ENCODE measurements around the gene WBP2.
"Not testable (repeated sequence)": the region's sequence is repeated elsewhere in the genome, so short reads cannot be mapped to it uniquely, and the experiment has no call there.

WBP2 gene

DNA sequence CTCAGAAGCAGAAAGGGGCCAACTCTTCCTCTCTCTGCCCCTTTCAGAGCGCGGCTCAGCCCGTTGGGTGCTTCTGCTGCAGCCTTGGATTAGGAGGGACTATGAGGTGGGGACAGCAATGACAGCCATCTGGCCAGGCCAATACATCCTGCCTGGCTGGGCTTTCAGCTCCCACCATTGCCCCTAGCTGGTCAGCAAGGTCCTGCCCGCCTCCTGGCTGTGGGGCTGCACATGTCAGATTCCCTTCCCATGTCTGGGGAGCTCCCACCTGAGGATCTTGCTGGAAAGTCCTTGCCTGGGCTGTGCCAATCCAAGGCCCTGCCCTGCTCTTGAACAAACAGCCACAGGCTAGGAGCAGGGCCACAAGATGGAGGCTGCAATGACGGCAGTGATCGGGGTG, 33.3 kb upstream of the WBP2 start:
- DNase-seq, result no peak

DNA sequence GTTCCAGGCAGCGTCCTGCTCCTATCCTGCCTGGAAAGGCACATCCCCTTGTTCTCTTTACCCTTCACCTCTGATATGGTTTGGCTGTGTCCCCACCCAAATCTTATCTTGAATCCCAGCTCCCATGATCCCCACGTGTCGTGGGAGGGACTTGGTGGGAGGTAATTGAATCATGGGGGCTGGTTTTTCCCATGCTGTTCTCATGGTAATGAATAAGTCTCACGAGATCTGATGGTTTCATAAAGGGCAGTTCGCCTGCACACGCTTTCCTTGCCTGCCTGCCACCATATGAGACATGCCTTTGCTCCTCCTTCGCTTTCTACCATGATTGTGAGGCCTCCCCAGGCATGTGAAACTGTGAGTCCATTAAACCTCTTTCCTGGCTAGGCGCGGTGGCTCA, 30.7 kb upstream of the WBP2 start:
- not testable (repeated sequence) for DNase-seq

DNA sequence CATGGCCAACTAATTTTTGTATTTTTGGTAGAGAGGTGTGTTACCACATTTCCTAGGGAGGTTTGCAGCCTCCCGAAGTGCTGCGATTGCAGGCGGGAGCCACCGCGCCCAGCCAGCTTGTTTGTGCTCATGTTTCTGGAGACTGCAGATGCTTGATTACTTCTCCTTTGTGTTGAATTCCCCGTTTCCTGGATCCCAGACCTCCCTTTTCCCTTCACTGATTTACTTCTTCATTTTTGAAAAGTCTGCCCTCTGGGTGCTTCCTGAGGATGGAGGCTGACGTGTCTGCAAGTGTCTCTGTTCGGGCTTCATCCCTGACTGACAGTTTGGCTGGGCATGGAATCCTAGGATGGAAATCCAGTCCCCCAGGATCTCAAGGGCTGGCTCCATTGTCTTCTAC, 30.3 kb upstream of the WBP2 start:
- DNase-seq, result no peak

DNA sequence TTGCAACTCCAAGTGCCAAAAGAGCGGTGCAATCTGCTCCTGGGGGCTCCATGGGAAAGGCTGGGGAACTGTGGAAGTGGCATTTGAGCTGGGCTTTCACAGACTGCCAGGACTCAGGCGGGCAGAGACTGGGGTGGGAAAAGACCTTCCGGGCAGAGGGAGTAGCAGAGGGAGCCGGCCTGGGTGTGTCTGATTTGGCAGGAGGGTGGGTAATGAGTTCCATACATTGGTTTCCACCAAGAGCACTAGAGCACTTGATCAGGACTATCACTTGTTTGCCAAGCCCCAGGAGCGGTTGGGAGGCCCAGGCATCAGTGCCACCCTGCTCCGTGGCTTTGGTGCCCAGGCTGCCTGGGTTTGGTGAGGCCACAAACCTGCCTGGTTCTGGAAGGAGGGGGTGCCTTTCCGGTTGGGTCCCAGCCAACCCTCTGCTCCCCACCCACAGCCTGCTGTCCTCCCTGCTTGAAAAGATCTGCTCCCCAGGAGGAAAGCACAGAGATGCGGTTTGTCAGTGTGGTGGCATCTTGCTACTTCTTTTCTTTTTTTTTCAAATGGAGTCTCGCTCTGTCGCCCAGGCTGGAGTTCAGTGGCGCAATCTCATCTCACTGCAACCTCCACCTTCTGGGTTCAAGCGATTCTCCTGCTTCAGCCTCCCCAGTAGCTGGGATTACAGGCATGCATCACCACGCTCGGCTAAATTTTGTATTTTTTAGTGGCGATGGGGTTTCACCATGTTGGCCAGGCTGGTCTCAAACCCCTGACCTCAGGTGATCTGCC, 26.7 kb upstream of the WBP2 start:
- DNase-seq, result no peak

DNA sequence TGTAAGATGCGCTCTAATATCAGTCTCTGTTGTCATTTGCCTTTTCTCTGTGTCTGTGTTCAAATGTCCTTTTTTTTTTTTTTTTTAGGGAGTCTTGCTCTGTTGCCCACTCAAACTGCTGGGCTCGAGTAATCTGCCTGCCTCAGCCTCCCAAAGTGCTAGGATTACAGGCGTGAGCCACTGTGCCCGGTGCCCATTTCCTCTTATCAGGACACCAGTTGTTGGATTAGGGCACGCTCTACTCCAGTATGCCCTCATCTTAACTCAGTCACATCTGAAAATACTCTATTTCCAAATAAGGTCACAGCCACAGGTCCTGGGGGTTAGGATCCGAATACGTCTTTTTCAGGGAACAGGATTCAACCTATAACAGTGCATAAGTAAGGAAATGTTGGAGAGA, 25.1 kb upstream of the WBP2 start:
- no peak for DNase-seq

DNA sequence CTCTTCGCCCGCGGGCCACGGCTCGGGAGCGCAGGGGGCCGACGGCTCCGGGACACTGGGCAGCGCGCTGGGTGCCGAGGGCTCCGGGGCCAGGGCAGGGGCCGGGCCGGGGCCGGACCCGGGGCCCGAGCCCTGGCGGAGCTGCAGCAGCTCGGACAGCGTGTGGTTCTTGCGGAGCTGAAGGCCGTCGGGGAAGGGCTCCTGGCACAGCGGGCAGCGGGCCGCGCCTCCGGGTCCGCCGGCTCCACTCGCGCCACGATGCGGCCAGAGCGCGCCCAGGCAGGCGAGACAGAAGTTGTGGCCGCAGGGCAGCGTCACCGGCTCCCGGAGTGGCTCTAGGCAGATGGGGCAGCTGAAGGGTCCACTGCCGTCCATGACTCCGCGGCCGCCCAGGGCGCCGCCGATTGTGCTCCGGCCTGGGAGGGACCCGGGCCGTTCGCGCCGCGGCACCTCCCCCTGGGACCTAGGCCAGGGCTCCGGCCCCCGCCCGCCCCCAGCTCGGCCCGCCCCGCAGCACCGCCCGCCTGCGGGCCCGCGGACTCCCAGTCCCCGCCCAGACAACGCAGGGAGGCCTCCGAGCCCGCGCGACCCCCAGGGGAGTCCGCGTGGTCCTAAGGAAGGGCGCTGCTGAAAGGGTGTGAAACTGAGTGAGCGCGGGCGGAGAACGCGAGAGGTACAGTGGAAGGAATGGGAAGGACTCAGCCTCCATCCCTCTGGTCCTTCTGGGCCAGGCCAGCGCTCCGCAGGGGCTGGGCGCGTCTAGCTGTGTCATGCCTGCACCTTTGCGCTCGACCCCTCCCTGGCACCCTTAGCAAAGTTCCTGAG, 23.3 kb upstream of the WBP2 start, which contains the start of gene TRIM47:
Gene TRIM47 (minus strand): TSS at position 408 of the 825 bp plus-strand sequence. CDS start 33 bp downstream, at position 375.
- DNase-seq, result peak in 2 of 3 experiments; percentile 67 to 70

DNA sequence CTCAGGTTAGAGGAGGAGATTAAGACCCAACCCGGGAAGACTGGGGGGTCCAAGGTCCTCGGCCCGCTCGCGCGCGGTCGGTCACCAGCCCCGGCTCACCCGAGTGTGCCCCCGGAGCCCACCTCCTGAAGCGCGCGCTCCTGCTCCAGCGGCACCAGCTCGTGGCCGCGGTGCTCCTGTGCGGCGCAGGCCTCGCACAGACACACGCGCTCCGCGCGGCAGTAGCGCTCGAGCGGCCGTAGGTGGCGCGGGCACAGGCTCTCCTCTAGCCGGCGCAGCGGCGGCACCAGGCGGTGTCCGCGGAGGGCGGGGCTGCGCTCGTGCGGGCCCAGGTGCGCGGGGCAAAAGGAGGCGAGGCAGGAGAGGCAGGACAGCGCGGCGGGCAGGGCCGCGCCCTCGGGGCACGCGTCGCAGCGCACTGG, 22.6 kb upstream of the WBP2 start:
- DNase-seq, result peak in 2 of 3 experiments; percentile 77 to 82

DNA sequence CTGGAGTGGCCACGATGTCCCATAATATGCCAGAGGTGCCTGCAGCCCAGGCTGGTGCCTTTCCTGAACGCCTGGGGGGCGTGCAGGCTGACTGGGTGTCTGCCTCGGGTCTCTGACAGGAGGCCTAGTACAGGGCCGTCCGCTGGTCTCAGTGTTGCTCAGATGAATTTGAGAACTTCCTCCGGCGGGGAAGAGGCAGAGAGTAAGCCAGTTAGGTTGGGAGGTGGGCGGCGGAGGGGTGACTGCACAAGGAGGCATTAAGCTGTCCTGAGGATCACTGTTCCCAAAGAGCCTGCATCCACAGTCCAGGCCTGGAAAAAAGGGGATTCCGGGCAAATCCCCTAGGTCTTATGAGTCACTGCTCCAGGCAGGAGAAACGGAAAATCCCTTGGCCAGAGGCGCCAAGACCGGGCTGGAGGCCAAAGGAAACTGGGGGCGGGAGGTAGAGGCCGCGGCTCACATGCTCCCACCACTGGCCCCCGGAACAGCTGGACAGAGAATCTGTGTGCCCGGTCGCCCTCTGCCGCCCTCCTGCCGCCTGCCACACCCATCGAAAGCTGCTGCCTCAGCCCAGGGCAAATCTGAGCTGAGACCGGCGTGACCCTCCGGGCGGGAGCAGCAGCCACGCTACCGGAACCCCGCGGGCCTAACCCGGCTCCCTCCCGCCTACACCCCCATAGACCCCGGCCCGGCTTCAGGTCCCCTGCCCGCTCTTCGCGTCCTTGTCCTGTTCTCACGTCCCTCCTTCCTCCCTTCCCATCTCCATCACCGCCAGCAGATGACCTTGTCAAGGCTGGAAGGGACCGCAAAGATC, 22.0 kb upstream of the WBP2 start:
- peak in 2 of 3 experiments; percentile 52 to 70 for DNase-seq

DNA sequence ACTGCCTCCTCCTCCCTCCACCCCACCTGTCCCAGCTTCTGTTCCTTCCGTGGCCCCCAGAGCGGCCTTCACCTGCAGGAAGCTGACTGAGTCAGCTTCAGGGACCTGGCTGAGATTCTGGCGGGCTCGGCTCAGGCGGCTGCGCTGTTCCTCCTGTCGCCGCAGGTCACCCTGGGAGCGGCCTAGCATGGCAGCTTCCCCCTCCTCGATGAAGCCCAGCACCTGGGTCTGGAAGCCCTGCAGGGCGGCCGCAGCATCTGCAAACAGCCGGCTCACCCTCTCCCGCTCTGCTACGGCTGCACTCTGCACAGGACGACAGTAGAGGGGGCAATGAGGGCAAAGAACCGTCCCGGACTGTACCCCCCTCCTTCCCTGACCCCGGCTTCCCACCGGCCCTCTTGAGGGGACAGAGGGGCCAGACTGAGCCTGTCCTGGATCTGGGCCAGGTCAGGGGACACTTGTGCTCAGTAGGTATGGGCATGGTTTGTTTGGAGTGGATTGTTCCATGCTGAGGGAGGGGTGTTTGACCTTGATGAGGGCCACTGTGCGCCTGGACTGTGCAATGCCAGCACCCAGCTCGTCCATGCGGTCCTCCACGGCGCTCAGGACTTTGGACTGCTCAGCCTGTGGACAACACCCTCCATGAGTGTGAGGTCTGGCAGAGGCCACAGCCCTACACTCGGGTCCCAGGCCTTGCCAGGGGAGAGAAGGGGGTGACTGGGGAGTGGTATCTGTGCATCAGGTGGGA, 21.2 kb upstream of the WBP2 start:
- peak in 2 of 3 experiments; percentile 84 to 89 for DNase-seq

DNA sequence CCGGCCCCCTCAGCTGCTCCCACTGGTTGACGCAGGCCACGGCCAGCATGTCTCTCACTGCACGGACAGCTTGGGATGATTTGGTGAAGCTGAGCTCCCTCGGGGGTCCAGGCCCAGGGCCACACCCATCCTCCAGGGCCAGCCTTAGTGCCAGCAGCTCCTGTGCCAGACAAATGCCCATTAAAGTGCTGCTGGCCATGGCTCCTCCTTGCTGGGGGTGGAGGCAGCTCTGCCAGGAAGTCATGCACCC, 20.7 kb upstream of the WBP2 start:
- no peak for DNase-seq

DNA sequence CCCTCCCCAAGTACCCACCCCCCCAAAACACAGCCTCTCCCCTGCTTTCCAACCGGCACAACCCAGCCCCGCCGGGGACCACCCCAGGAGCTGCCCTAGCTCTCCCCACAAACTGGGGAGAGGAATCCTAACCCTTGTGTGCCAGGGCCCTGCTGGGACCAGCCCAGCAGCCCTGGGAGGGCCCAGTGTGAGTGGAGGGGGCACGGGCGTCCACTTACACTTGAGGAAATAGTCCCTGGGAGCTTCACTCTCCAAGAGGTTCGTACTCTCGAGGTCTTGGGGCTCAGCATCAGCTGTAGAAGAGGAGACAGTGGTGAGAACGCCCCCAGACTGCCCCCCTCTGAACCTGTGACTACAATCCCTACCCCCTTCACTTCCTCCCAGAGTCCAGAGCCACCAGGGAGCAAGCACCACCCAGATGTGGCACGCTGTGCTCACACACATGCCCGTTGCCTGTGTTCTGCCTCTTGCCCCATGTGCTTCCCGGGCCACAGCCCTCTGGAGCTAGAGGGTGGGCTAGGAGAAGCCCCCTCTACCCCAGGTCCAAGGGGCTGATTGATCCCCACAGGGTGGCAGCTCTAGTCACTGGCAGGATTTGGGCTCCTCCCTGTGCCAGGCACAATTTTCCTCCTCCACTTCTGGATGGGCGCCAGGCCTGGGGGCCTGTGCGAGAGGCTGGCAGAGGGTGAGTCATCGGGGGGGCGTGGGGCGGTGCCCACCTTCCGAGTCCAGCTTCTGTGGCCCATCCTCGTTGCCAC, 20.2 kb upstream of the WBP2 start:
- no peak for DNase-seq

DNA sequence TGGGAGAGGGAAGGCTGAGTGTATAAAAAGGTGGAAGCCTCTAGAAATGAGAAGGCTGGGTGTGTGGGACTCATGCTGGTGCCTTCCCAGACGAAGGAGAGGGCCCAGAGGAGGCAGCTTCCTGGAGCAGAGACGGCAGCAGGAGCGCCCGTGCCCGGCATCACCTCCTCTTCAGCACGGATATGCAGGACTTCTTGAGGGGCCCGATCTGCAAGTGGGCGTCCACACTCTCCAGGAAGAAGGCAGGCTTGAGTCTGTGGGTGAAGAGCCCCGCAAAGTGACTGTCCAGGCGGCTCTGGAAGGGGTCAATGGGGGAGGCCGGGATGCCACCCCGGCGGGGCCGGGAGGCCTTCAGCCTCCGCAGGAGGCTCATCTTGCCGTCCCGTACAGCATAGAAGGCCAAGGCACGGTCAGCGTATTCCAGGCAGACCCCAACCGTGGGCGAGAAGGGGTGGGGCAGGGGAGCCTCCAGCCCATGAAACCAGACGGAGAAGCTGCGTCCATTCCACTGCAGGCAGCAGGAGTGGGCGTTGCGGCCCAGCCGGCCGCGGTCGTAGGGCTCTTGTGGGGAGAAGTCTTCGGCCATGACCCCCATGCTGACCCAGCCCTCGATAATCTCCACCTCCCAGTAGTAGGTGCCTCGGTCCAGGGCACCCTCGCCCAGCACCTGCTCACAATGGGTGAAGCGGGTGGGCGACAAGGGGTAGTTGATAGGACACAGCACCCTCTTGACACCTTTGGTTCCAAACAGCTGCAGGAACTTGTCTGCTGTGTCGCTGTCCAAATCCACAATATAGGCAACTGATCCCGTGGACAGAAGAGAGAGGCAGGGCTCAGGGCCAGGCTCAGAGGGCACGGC, 19.4 kb upstream of the WBP2 start:
- DNase-seq, result no peak

DNA sequence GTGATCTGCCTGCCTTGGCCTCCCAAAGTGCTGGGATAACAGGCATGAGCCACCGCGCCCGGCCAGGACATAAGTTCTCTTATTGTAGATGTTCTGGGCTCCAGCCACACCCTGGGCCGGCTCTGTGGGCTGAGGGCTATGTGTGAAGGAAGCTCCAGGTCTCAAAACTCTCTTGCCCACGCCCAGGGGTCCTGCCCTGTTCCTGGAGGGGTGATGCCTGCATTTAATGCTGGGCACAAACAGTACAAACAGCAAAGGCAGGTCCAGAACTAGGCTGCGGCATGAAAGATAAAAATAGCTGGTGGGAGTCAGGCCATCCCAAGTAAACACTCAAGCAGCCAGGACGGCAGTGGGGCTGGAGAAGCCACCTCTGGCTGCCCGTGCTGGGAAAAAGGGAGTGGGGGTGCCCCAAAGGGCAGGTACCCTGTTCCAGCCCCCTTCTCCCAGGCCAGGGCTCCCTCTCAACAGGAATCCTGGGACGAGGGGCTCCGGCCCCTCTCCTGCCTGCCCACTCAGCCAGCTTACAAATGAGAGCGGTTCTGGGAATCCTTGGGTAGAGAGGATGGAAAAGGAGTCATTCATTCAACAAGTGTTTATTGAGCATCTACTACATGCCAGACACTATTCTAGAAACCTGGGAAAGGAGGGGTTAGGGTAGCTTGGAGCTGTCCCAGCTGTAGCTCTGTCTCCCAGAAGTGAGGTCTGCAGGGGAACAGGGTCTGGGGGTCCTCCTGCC, 18.6 kb upstream of the WBP2 start:
- DNase-seq, result no peak

DNA sequence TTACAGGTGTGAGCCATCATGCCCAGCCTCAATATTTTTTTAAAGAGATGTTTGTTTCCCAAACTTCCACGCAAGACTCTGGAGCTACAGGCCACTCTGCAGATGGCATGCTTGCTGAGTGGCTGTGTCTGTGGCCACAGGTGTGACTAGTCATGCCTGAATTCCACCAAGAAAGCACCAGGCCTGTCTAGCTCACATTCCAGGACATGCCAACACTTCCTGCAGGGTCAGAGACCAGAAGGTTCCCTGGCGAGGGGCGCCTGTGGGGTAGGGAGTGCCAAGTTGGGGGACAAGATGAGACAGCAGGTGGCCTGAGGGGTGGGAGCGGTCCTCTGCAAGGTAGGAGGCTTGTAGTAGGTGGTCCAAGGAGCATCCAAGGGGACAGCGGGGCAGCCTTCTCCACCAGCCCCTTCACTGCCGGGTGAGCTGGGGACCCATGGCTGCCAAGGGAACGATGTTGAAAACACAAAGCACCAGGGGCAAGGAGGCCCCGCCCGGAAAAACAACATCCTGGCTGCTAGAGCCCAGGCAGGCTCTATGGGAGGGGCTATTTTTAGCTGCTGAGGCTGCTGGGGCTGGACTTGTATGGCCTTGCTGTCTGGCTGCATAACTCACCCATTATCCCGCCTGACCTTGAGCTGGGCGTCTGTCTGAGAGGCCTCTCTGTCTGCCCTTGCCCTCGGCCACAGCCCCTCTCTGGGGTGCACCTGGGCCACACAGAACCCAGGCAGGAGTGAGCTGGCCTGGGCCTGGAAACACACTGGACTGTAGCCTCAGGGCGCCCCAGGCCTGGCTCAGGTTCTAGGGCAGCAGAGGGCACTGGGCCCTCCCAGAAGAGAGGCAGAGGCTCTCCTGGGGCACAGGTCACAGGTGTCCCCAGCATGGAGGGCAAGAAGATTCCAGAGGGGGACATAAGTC, 17.6 kb upstream of the WBP2 start:
- peak in 1 of 3 experiments; percentile 34 for DNase-seq

DNA sequence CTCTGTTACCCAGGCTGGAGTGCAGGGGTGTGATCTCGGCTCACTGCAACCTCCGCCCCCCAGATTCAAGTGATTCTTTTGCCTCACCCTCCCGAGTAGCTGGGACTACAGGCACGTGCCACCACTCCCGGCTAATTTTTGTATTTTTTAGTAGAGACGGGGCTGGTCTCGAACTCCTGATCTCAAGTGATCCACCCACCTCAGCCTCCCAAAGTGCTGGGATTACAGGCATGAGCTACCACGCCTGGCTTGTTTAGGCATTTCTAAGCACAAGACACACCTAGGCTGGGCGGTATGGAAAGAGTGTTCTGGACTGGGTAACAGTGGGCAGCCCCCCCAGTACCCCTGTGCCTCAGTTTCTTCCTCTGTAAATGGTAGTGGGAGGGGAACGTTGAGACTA, 15.1 kb upstream of the WBP2 start:
- not testable (repeated sequence) for DNase-seq

DNA sequence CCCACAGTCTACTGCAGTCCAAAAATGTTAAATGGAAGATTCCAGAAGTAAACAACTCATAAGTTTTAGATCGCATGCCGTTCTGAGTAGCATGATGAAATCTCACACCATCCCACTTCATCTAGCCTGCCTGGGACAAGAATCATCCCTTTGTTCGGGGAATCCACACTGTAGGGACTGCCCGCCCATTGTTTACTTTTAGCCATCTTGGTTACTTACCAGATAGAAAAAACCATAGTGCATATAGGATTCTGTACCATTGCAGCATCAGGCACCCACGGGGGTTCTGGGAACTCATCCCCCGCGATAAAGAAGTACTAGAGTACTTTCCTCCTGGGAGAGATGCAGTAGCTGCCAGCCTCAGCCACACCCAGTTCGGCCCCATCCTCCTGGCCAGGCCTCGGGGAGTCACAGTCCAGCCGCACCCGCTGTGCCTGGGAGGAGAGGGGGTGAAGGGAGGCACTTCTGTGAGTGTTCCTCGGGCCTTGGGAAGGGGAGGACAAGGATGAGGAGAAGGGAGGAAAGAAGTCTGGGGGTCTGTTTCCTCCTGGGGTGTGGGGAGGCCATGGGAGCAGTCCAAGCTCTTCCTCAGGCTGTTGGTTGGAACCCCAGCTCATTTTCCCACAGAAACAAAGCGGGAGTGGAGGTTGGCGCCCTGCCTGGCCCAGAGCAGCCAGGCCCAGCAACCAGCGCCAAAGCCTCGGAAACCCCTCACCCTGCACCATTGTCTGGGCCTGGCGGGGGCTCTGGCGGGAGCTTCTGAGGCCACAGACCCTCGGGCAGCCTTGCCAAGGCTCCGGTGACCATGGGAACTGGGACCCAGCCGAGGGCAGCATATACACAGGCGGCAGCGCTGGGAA, 14.4 kb upstream of the WBP2 start:
- DNase-seq, result no peak

DNA sequence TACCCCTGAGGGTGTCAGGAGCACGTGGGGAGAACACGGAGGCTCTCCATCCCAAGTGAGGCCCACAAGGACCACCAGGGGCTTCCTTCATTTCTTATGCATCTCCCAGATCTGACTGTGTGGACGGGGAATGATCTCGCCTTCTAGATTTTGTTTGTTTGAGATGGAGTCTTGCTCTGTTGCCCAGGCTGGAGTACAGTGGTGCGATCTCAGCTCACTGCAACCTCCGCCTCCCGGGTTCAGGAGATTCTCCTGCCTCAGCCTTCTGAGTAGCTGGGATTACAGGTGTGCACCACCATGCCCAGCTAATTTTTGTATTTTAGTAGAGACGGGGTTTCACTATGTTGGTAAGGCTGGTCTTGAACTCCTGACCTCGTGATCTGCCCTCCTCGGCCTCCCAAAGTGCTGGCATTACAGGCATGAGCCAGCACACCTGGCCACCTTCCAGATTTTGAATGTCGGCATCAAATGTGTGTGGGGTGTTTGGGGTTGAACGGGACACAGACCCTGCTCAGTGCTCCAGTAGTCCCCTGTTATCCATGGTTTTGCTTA, 13.7 kb upstream of the WBP2 start:
- DNase-seq, result not testable (repeated sequence)

All from NCI-H1417 (cell line).